HG02973 (cell line): ENCODE results near the gene ZAP70.

Experiments used
- ATAC-seq: cut with Tn5 transposase; IDR thresholded peaks from one replicate; pipeline ENCODE4 v1.9.1; 2021; ENCODE audit warnings: moderate library complexity; ENCODE audit not compliant: unreplicated experiment

ZAP70 gene

GRCh38 chr2:97775074-97775473, 61.7 kb downstream of the ZAP70 start:
- no peak for ATAC-seq

GRCh38 chr2:97779141-97779540, 65.8 kb downstream of the ZAP70 start:
- no peak for ATAC-seq

DNA sequence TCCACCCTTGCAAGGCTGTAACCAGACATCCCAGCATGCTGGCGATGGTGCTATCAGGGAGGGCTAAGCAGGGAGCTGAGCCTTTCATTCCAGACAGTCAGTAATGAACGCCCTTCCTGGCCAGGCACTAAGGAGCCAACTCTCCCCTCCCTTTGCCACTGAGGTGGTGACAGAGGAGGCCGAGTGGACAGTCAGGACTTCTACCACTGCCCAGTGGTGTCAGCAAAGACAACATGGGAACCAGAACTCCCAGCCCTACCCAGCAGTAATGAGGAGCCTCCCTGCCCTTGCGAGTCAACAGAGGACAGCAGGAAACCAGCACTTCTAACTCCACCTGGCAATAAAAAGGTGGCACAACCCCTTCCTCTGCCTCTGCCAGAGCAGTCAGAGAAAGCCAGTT, 68.6 kb downstream of the ZAP70 start:
- ATAC-seq = no peak

- ATAC-seq = no peak
These were observed 71.6 kb downstream of the ZAP70 start for GRCh38 chr2:97784953-97785352.

- no peak for ATAC-seq
These were observed 72.4 kb downstream of the ZAP70 start for GRCh38 chr2:97785818-97786217.

GRCh38 chr2:97788986-97789644, 75.7 kb downstream of the ZAP70 start:
- no peak for ATAC-seq
